Colonic mucosa (tissue), 4 donors: ENCODE results near the gene KCNJ6. TPM values are rescaled to one million over a fixed set of nuclear protein-coding genes. Genes with fewer than 3 reads are reported as not detected.

ENCODE experiments used
- DNase-seq: peaks from one replicate; pipeline ENCODE4 v3.0.0-alpha.2; 2020
- H3K27ac ChIP-seq: fragments of 200-600 bp; one replicate; pipeline ENCODE4 v1.8.0; 2021
- H3K27me3 ChIP-seq: fragments of 200-600 bp; one replicate; pipeline ENCODE4 v1.8.0; 2021
- H3K36me3 ChIP-seq: fragments of 200-600 bp; one replicate; pipeline ENCODE4 v1.8.0; 2021
- H3K4me1 ChIP-seq: fragments of 200-600 bp; one replicate; pipeline ENCODE4 v1.8.0; 2021; ENCODE audit warnings: mild to moderate bottlenecking
- H3K4me3 ChIP-seq: fragments of 200-600 bp; one replicate; pipeline ENCODE4 v1.8.0; 2021
- H3K9ac ChIP-seq, 2 donors: one replicate each; pipeline ENCODE4 v1.7.0; 2013; ENCODE audit warnings: control low read depth in 2 of 2, low read depth in 2 of 2, low read length in 2 of 2
- H3K9me3 ChIP-seq: fragments of 200-600 bp; one replicate; pipeline ENCODE4 v1.8.0; 2021
- CTCF ChIP-seq: fragments of 200-600 bp; IDR thresholded peaks from one replicate; pipeline ENCODE4 v1.8.0; 2022; ENCODE audit warnings: antibody characterized with exemption, mild to moderate bottlenecking
- intact Hi-C: fragments of 100-400 bp; cut with DNase I; formaldehyde crosslinking; loops from one replicate; pipeline ENCODE4 v1.14.1; 2022
- total RNA-seq, 2 donors: library from RNA; stranded (reverse); fragmentation: NEBNext Ultra II Directional in 1 of 2; extraction: Animal tissue kit (Norgen Biotek cat#: 25700) in 1 of 2; gene quantifications; one replicate each; pipeline ENCODE4 v1.2.1, GENCODE V29; 2021
- donor health status: healthy.
- donor health status: DM: no; HTN: no; CAD: no.
- donor health status: DM: no; HTN: no; CAD: no.

The KCNJ6 gene
- total RNA-seq, 2 donors from 2014 or later, result 0.05 to 0.21 TPM

GRCh38 chr21:37944496-37944895 is 28.2 kb upstream of the KCNJ6 start:
- no peak overlapping the region for H3K4me3 ChIP-seq
- intact Hi-C loops, result no loop called here
- no peaks in the 10 kb centered on the region for H3K27me3 ChIP-seq
- no peak overlapping the region for H3K27ac ChIP-seq
- no peaks in the 10 kb centered on the region for H3K9me3 ChIP-seq
- no peaks in the 10 kb centered on the region for H3K4me1 ChIP-seq
- DNase-seq, result no peak
- no peaks in the 10 kb centered on the region for H3K36me3 ChIP-seq
- H3K9ac ChIP-seq, result no peak overlapping the region
- no peak for TF ChIP-seq CTCF

GRCh38 chr21:37940691-37941090 is 24.4 kb upstream of the KCNJ6 start:
- H3K4me3 ChIP-seq, result no peak overlapping the region
- no peaks in the 10 kb centered on the region for H3K27me3 ChIP-seq
- no peak overlapping the region for H3K27ac ChIP-seq
- no peaks in the 10 kb centered on the region for H3K4me1 ChIP-seq
- H3K9ac ChIP-seq, result no peak overlapping the region
- intact Hi-C loops, result no loop called here
- TF ChIP-seq CTCF, result no peak
- no peaks in the 10 kb centered on the region for H3K9me3 ChIP-seq
- no peak for DNase-seq
- H3K36me3 ChIP-seq, result no peaks in the 10 kb centered on the region

- intact Hi-C loops, result no loop called here
- Histone ChIP-seq H3K27me3 (no peaks in the 10 kb centered on the region), H3K9me3 (no peaks in the 10 kb centered on the region), H3K36me3 (no peaks in the 10 kb centered on the region), H3K4me1 (no peaks in the 10 kb centered on the region), H3K4me3 (no peak overlapping the region), H3K27ac (no peak overlapping the region), H3K9ac (no peak overlapping the region)
- no peak for TF ChIP-seq CTCF
- DNase-seq, result no peak
These were observed 23.6 kb upstream of the KCNJ6 start for GRCh38 chr21:37939838-37940237.

- H3K4me3 ChIP-seq, result no peak overlapping the region
- TF ChIP-seq CTCF, result no peak
- intact Hi-C loops, result no loop called here
- H3K36me3 ChIP-seq, result no peaks in the 10 kb centered on the region
- H3K9ac ChIP-seq, result no peak overlapping the region
- H3K4me1 ChIP-seq, result no peaks in the 10 kb centered on the region
- peak; percentile 37 for DNase-seq
- no peaks in the 10 kb centered on the region for H3K27me3 ChIP-seq
- no peaks in the 10 kb centered on the region for H3K9me3 ChIP-seq
- no peak overlapping the region for H3K27ac ChIP-seq
These were observed 23.0 kb upstream of the KCNJ6 start for GRCh38 chr21:37939251-37939650.

GRCh38 chr21:37937668-37938067 is 21.4 kb upstream of the KCNJ6 start:
- H3K27me3 ChIP-seq, result no peaks in the 10 kb centered on the region
- TF ChIP-seq CTCF, result no peak
- intact Hi-C loops, result no loop called here
- H3K27ac ChIP-seq, result no peak overlapping the region
- H3K9ac ChIP-seq, result no peak overlapping the region
- DNase-seq, result no peak
- H3K9me3 ChIP-seq, result no peaks in the 10 kb centered on the region
- H3K36me3 ChIP-seq, result no peaks in the 10 kb centered on the region
- no peaks in the 10 kb centered on the region for H3K4me1 ChIP-seq
- no peak overlapping the region for H3K4me3 ChIP-seq
